LNCaP clone FGC (cell line): ENCODE results near the gene ALKBH5.
A peak's percentile ranks its signal among the peaks of the same experiment; 100 is the strongest.

Experiments
- DNase-seq: peaks from one replicate; pipeline ENCODE4 v3.0.0-alpha.2; 2011; ENCODE audit warnings: low read depth
- H3K4me3 ChIP-seq: 2 replicates; pipeline ENCODE4 v1.5.1; 2011; ENCODE audit warnings: mild to moderate bottlenecking, low read depth, low read length, control low read depth
- CTCF ChIP-seq: IDR thresholded peaks from 2 replicates; pipeline ENCODE4 v1.5.1; 2012; ENCODE audit warnings: mild to moderate bottlenecking; ENCODE audit not compliant: control insufficient read depth, insufficient read depth; ENCODE audit errors: extremely low read depth

The ALKBH5 gene

GRCh38 chr17:18225642-18226283 is 42.1 kb downstream of the ALKBH5 start:
- peak overlapping the region; percentile 67 for H3K4me3 ChIP-seq
- TF ChIP-seq CTCF, result no peak
- DNase-seq, result no peak

- peak overlapping the region; percentile 67 for H3K4me3 ChIP-seq
- DNase-seq, result no peak
- TF ChIP-seq CTCF, result no peak
These were observed 42.8 kb downstream of the ALKBH5 start for GRCh38 chr17:18226284-18226945.

DNA sequence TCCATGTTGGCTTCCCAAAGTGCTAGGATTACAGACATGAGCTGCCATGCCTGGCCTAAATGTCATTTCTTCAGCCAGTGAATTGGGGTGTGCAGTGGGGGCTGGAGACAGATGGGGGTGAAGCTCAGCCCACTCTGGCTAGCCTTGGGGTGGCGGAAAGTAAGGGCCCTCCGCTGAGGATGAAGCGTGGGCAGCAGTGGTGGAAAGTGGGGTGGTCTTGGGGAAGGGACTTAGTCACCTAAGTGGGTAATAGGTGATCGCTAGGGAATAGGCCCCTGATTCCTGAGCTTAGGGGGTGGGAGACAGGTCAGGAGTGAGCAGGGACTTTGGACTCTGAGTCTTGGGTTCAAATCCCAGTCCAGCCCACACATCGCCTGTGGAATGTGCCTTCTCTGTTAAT is 44.0 kb downstream of the ALKBH5 start:
- no peak for DNase-seq
- TF ChIP-seq CTCF, result no peak
- H3K4me3 ChIP-seq, result no peak overlapping the region

GRCh38 chr17:18228176-18228682 is 44.6 kb downstream of the ALKBH5 start:
- no peak for TF ChIP-seq CTCF
- no peak for DNase-seq

DNA sequence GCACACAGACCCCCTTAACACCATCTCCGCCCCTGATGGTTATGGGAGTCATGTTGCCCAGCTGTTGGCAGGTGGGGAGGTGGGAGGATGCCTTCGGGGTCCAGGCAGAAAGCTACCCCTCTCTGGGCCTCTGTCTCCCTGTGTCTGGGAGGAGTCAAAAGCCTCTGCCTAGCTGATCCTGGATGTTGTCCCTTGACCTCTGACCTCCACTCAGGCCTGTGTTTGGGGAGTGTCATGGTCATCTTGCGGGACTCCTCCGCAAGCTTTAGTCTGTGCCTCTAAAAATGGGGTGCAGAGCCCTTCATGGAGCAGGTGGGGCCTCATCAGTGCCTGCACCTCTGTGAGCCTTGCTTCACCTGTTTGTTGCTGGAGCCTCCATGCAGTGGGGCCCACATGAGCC is 45.6 kb downstream of the ALKBH5 start:
- no peak for DNase-seq
- TF ChIP-seq CTCF, result no peak
- H3K4me3 ChIP-seq, result no peak overlapping the region

More at GRCh38 chr17:18228176-18228682, 44.6 kb downstream of the ALKBH5 start:
- H3K4me3 ChIP-seq, result no peak overlapping the region

GRCh38 chr17:18229771-18230170 is 46.1 kb downstream of the ALKBH5 start:
- H3K4me3 ChIP-seq, result no peak overlapping the region
- DNase-seq, result no peak
- TF ChIP-seq CTCF, result no peak
